ENCODE data around the gene BPIFB3.
"Not testable (repeated sequence)": the region's sequence is repeated elsewhere in the genome, so short reads cannot be mapped to it uniquely, and the experiment has no call there.

BPIFB3 gene

GRCh38 chr20:33091693-33092092, 38.0 kb downstream of the BPIFB3 start:
- no peak for DNase-seq (ENCODE audit: low read depth)

GRCh38 chr20:33092361-33092760, 38.7 kb downstream of the BPIFB3 start:
- no peak for DNase-seq (ENCODE audit: low read depth)

- no peak for DNase-seq (ENCODE audit: low read depth)
Measured at GRCh38 chr20:33093074-33093473, 39.4 kb downstream of the BPIFB3 start.

- DNase-seq (ENCODE audit: low read depth), result no peak
Measured at GRCh38 chr20:33093582-33093981, 39.9 kb downstream of the BPIFB3 start.

GRCh38 chr20:33095249-33095648, 41.5 kb downstream of the BPIFB3 start:
- DNase-seq (ENCODE audit: low read depth), result no peak

GRCh38 chr20:33095902-33096584, 42.3 kb downstream of the BPIFB3 start:
- peak; percentile 16 for DNase-seq (ENCODE audit: low read depth)

- DNase-seq (ENCODE audit: low read depth), result no peak
Measured at GRCh38 chr20:33097001-33097400, 43.3 kb downstream of the BPIFB3 start.

- no peak for DNase-seq (ENCODE audit: low read depth)
Measured at GRCh38 chr20:33099843-33100538, 46.3 kb downstream of the BPIFB3 start.

- DNase-seq (ENCODE audit: low read depth), result no peak
Measured at GRCh38 chr20:33103556-33103955, 49.9 kb downstream of the BPIFB3 start.

GRCh38 chr20:33104336-33104735, 50.6 kb downstream of the BPIFB3 start:
- no peak for DNase-seq (ENCODE audit: low read depth)

GRCh38 chr20:33105316-33105924, 51.7 kb downstream of the BPIFB3 start:
- DNase-seq (ENCODE audit: low read depth), result no peak

GRCh38 chr20:33106058-33106620, 52.4 kb downstream of the BPIFB3 start:
- DNase-seq (ENCODE audit: low read depth), result not testable (repeated sequence)

GRCh38 chr20:33108661-33109060, 55.0 kb downstream of the BPIFB3 start:
- DNase-seq (ENCODE audit: low read depth), result no peak

- DNase-seq (ENCODE audit: low read depth), result no peak
Measured at GRCh38 chr20:33110147-33110825, 56.6 kb downstream of the BPIFB3 start.

GRCh38 chr20:33111306-33111705, 57.6 kb downstream of the BPIFB3 start:
- no peak for DNase-seq (ENCODE audit: low read depth)

- DNase-seq (ENCODE audit: low read depth), result no peak
Measured at GRCh38 chr20:33112547-33113386, 59.1 kb downstream of the BPIFB3 start.

GRCh38 chr20:33113387-33113908, 59.7 kb downstream of the BPIFB3 start:
- DNase-seq (ENCODE audit: low read depth), result no peak

- DNase-seq (ENCODE audit: low read depth), result not testable (repeated sequence)
Measured at GRCh38 chr20:33115501-33115900, 61.8 kb downstream of the BPIFB3 start.

- no peak for DNase-seq (ENCODE audit: low read depth)
Measured at GRCh38 chr20:33119725-33120720, 66.3 kb downstream of the BPIFB3 start.

- DNase-seq (ENCODE audit: low read depth), result no peak
Measured at GRCh38 chr20:33120934-33121333, 67.2 kb downstream of the BPIFB3 start.

Measured in activated T-cell treated with anti-CD3 and anti-CD28 coated beads for 1 hour (primary cell).